NCI-H2107 (cell line): ENCODE data around the gene KIZ.
"Not testable (repeated sequence)": the region's sequence is repeated elsewhere in the genome, so short reads cannot be mapped to it uniquely, and the experiment has no call there.

Experiments used
- DNase-seq: peaks from one replicate; lab custom pipeline; 2025; lab: John Stamatoyannopoulos, UW

Gene KIZ

GRCh38 chr20:21137078-21137477 lies 11.2 kb downstream of the KIZ start:
- DNase-seq: no peak

DNA sequence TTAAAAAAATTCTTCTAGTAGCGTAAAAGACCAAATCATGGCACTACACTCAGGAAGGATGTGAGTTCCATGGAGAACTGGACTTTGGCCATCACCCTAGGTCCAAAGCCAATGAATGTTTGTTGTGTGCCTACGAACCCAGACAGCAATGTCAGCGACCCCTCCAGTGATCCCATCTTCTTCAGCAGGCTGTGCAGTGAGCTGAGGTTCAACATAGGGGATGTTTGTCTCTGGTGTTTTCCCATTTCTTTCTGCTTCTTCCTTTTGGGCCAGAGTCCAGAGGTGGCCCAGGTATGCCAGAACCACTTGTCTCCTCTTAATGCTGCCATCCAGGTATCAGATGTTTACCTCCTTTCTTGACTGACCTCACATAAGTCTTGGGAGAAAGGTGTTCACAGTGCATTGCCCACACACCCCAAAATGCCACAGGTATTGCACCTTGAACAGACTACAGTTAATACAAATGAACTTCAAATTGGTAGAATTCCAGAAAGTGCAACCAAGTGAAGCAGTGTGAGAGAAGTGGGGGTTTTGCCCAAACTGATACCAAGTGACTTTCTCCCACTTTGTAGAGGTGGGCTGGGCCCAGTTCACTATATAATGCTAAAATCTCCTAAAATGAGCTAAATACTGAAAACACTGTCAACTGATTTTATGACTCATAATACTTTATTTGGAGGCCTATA lies 14.1 kb downstream of the KIZ start:
- DNase-seq: no peak

DNA sequence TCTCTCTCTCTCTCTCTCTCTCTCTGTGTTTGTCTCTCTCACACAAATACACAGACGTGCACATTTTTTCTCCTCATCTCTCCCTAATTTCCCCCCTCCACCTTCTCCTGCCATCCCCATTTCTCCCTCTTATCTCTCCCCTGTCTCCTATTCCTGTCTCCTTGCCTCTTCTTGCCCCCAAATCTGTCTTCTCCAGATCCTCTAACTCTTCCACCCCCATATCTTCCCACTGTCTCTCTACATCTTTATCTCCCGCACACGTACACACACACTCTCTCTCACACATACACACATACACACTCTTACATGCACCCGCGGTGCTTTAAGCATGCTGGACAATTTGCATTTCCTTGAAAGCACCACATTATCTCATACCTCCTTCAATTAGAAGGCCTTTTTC lies 15.9 kb downstream of the KIZ start:
- DNase-seq: no peak

DNA sequence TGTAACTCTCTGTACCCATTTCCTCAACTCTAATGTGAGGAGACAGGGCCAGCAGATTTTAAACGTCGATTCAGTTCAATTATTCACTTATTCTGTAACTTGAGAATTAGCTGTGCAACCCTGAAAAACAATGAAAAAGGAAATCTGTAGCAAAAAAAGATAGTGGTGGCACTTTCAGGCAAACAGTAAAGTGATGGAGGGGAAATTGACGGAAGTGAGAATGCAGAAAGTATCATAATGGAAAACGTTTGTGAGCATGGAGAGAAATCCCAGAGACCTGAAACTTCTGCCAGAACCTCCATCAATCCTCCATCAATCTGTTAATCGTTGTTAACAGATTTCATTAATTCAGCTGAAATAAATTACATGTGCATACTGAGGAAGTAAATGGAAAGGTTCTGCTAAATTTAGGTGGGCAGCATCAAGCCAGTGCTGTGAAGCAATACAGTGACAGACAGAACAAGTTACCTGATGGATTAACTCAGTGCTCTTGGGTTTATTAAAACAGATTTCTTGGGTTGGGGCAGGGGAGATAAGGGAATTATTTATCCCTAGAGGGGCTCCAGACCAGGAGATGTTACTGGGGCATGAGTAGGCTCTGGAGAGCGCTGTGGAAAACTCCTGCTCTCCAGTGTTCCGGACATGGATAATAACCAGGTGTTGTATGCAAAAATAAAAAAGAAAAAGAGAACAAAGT lies 17.5 kb downstream of the KIZ start:
- no peak for DNase-seq

DNA sequence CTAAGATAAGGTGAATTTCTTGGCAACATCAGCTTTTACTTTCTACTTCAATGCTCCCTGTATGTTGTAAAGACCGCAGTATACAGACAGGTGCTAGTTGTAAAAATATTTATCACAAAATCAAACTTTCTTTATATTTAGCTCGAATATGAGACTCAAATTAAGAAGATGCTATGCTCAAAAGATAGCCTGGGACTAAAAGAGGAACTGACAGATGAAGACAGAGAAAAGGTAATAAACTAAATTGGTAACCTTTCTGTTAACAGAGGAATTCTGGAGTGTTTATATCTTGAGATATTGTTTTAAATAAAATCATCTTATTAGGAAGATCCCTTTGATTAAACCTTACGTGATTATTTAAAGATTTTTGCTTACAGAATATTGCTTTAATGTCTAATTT lies 19.5 kb downstream of the KIZ start:
- no peak for DNase-seq

- DNase-seq: no peak
These were observed 20.3 kb downstream of the KIZ start for GRCh38 chr20:21146215-21146614.

DNA sequence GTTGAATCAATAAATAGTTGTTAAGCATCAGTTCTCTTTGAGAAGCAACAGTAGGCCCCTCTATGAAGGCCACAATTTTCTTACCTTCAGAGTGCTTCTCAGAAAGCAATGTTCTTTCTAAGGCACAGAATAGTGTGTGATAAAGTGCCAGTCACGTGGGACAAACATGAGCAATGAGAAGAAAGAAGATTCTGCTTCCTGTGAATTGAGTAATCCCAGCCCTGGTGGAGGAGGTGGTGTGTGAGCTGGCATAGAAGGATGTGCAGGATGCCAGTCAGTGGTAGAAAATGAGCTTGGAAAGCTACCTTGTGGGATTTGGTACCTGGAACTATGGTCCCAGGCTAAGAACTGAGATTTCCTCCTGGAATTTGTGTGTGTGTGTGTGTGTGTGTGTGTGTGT lies 21.7 kb downstream of the KIZ start:
- DNase-seq: no peak

GRCh38 chr20:21149344-21149743 lies 23.5 kb downstream of the KIZ start:
- DNase-seq: no peak

DNA sequence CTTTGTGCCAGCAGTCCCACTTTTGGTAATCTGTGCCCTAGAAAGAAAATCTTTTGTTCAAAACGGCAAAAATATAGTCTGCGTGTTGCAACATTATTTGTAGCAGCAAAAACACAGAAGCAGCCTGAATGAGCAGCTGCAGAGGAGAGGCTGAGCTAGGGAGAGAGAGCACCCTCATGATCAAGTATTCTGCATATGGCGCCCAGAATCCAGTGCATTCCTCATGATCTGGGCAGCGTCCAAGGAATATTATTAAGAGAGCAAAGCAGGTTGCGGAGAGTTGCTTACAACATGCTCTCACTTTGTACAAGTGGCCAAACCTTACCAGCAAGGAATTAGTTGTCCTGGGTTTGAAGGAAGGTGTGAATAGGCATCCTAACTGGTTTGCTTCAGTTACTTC lies 25.9 kb downstream of the KIZ start:
- DNase-seq: no peak

GRCh38 chr20:21154692-21155091 lies 28.8 kb downstream of the KIZ start:
- DNase-seq: no peak

- no peak for DNase-seq
These were observed 29.4 kb downstream of the KIZ start for GRCh38 chr20:21155268-21155667.

DNA sequence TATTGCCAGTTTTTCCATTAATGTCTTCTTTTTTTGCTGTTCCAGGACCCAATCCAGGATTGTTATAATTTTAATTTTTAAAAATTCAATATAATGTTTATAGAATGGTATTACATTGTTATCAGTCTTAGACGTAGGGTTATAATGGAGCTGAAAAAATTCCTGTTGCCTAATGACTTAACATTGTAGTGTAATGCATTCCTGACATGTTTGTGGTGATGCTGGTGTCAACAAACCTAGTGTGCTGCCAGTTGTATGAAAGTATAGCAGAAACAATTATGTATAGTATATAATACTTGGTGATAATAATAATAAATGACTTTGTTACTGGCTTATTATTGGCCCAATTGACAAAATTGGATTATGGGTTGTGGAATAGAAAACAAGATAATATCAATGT lies 30.4 kb downstream of the KIZ start:
- DNase-seq: no peak

GRCh38 chr20:21157006-21157405 lies 31.1 kb downstream of the KIZ start:
- no peak for DNase-seq

- no peak for DNase-seq
These were observed 33.9 kb downstream of the KIZ start for GRCh38 chr20:21159658-21160380.

DNA sequence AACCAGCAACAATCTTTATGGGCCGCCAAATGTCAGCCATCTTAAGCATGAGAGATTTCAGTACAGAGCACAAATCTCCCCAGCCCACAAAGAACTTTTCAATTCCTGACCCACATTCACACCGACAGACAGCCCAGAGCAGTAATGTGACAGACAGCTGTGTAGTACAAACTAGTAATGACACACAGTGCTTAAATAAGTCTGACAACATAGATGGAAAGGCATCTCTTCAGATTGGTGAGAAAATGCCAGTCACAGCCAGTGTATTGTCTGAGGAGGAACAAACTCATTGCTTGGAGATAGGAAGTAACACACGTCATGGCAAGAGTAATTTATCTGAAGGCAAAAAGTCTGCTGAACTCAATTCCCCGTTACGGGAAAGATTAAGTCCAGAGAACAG lies 36.0 kb downstream of the KIZ start:
- DNase-seq: no peak

DNA sequence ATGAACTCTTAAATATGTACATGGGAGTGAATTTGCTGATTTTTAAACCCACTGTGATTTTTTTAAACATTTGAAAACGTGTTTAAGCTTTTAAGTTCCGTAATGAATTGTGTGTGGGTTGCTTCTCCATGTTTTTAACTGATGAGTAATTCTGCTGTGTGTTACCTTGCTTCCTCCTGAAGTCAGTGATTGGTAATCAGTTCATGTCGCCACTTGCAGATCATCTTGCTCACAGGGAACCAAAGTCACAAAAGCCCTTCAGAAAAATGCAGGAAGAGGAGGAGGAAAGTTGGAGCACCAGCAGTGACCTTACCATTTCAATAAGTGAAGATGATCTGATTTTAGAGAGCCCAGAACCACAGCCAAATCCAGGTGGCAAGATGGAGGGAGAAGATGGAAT lies 36.7 kb downstream of the KIZ start:
- DNase-seq: no peak

DNA sequence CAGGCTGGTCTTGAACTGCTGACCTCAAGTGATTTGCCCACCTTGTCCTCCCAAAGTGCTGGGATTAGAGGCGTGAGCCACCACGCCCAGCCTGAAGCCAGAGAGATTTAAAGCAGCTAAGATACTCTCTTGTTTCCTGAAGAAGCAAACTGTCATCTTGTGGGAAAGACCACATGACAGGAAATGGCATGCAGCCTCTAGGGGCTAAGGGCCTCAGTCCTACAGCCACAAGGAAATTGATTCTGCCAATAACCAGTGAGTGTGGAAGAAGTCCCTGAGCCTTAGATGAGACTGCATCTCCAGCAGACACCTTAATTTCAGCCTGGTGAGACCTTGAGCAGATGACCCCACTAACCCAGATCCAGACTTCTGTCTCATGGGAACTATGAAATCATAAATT lies 40.9 kb downstream of the KIZ start:
- DNase-seq: no peak

GRCh38 chr20:21167261-21167660 lies 41.4 kb downstream of the KIZ start:
- no peak for DNase-seq

DNA sequence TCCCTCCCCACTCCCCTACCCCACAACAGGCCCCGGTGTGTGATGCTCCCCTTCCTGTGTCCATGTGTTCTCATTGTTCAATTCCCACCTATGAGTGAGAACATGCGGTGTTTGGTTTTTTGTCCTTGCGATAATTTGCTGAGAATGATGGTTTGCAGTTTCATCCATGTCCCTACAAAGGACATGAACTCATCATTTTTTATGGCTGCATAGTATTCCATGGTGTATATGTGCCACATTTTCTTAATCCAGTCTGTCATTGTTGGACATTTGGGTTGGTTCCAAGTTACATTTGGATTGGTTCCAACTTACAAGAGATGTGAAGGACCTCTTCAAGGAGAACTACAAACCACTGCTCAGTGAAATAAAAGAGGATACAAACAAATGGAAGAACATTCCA lies 42.2 kb downstream of the KIZ start:
- DNase-seq: not testable (repeated sequence)

DNA sequence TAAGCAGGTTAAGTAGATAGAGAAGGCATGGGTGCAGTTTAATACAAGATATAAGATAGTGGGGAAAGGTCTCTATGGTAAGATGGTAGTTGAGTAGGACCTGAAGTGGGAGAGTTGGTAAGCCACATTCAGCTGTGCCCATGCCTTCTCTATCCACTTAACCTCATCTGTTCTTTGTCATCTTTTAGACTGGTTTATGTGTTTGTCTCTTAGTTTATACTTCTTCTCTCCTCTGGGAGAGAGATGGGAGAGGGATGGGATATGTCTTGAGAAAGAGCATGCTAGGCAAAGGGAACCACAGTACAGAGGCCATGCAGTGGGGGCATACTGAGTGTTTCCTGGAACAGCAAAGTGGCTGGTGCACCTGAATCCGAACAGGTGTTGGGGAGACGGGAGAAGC lies 46.7 kb downstream of the KIZ start:
- DNase-seq: no peak

DNA sequence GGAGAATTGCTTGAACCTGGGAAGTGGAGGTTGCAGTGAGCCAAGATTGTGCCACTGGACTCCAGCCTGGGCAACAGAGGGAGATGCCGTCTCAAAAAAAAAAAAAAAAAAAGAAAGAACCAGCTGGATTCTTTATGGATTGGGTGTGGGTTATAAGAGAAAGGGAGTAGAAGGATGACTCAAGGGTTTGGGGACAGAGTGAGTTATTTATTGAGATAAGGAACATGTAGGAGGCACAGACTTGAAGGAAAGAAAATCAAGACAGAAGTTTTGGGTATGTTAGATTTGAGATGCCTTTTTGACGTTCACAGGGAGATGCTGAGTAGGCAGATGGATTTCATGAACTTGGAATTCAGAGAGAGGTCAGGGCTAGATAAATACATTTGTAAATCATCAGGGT lies 47.6 kb downstream of the KIZ start:
- DNase-seq: no peak

GRCh38 chr20:21174516-21175239 lies 48.8 kb downstream of the KIZ start:
- DNase-seq: no peak

DNA sequence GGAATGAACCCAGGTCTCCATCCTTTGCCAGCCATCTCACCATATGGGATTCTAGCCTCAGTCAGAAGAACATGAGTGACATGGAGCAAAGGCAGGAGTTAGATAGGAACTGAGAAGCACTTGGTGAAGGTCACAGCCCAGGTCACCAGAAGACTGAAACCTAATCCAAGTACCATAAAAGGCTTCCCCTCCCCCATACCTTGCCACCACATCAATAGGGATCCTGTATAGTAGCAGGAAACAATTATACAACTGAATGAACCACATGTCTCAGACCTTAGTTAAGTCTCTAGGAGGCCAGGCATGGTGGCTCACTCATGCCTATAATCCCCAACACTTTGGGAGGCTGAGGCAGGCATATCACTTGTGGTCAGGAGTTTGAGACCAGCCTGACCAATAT lies 49.6 kb downstream of the KIZ start:
- no peak for DNase-seq
